Tibial nerve (tissue), 3 donors: ENCODE results near the gene SCTR.

Source experiments
- POLR2A ChIP-seq, 2 donors: fragments of 450-650 bp; IDR thresholded peaks; one replicate each; pipeline ENCODE4 v1.6.1; 2017; ENCODE audit warnings: antibody characterized with exemption in 2 of 2, mild to moderate bottlenecking in 2 of 2, moderate library complexity in 2 of 2
- TF ChIP-seq, protein P1 (sequence below), 5 experiments: fragments of 200-600 bp in 3 of 5; fragments of 450-650 bp in 2 of 5; sonication (generic) in 3 of 5; IDR thresholded peaks; one replicate each; pipeline ENCODE4 v1.5.1; 2016 to 2019; ENCODE audit warnings: antibody characterized with exemption in 5 of 5, mild to moderate bottlenecking in 3 of 5, moderate library complexity in 2 of 5

DNA sequence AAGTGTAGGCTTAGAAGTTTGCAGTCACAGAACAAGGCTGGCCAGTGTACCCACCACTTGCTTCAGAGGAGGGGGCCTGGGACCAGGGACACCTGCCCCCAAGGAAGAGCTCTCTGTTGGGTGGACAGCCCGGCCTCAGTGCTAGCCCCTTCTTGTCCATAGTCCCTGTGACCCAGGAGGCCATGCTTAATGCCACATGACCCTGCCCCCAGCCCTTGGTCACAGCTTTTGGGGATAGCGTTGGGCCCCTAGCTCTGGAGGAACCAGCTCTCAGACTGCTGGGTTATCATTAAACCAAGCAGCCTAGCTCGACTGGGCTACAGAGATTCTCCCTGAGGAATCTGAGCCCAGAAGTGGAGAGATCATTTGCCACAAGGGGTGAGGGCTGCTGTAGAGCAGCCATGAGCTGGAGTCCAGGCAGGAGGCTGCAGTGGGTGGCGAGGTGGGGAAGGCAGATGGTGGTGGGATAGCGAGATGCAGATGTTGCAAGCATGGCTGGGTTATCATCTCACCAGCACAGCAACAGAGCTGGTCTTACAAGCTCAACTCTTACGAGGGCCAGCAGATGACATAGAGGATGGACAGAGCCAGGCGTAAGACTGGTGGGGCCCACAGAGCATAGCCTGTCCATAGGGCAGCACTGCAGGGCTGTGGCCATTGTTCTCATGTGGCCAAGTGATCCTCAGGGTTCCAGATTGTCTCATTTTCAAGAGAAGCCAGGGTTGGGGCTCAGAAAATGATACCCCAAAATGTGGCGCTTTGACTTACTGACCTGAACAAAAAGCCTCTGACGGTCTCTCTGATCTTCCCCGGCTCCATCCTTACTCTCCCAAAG, 99.8 kb downstream of the SCTR start:
- no peak for TF ChIP-seq POLR2A (IDR thresholded peaks at IDR 0.05)
- TF ChIP-seq, protein P1, sequence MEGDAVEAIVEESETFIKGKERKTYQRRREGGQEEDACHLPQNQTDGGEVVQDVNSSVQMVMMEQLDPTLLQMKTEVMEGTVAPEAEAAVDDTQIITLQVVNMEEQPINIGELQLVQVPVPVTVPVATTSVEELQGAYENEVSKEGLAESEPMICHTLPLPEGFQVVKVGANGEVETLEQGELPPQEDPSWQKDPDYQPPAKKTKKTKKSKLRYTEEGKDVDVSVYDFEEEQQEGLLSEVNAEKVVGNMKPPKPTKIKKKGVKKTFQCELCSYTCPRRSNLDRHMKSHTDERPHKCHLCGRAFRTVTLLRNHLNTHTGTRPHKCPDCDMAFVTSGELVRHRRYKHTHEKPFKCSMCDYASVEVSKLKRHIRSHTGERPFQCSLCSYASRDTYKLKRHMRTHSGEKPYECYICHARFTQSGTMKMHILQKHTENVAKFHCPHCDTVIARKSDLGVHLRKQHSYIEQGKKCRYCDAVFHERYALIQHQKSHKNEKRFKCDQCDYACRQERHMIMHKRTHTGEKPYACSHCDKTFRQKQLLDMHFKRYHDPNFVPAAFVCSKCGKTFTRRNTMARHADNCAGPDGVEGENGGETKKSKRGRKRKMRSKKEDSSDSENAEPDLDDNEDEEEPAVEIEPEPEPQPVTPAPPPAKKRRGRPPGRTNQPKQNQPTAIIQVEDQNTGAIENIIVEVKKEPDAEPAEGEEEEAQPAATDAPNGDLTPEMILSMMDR (IDR thresholded peaks at IDR 0.05): no peak
